KOPT-K1 (cell line): ENCODE data around the gene AASS.
"Not testable (repeated sequence)": the region's sequence is repeated elsewhere in the genome, so short reads cannot be mapped to it uniquely, and the experiment has no call there.

Experiments used
- H3K27ac ChIP-seq: fragments of 200-600 bp; sonication (generic); 2 replicates; pipeline ENCODE4 v1.5.1; 2016; ENCODE audit warnings: antibody characterized with exemption, mild to moderate bottlenecking, low read depth, low read length; ENCODE audit not compliant: poor library complexity, severe bottlenecking
- H3K36me3 ChIP-seq: fragments of 200-600 bp; sonication (generic); 2 replicates; pipeline ENCODE4 v1.5.1; 2017; ENCODE audit warnings: antibody characterized with exemption, mild to moderate bottlenecking, low read length, moderate library complexity; ENCODE audit not compliant: insufficient read depth
- H3K9me3 ChIP-seq: fragments of 200-600 bp; sonication (generic); 2 replicates; pipeline ENCODE4 v1.5.1; 2017; ENCODE audit warnings: antibody characterized with exemption, low read length, mild to moderate bottlenecking; ENCODE audit not compliant: insufficient read depth, poor library complexity, severe bottlenecking

The AASS gene

GRCh38 chr7:122143751-122144711, at the start of gene AASS:
Gene AASS, minus strand, starts transcription at chr7:122144249. Its CDS starts 10,523 bp downstream, at chr7:122133726.
- no peaks in the 10 kb centered on the region for H3K9me3 ChIP-seq
- no peak within 1 kb of the TSS for H3K27ac ChIP-seq
- H3K36me3 ChIP-seq = no peaks in the 10 kb centered on the region

- H3K36me3 ChIP-seq = no peaks in the 10 kb centered on the region
- H3K9me3 ChIP-seq = peaks cover 11% of the 10 kb centered on the region
- H3K27ac ChIP-seq = no peak overlapping the region
These were observed 44.7 kb upstream of the AASS start for GRCh38 chr7:122188785-122189184.

- no peaks in the 10 kb centered on the region for H3K36me3 ChIP-seq
- H3K27ac ChIP-seq = no peak overlapping the region
- no peaks in the 10 kb centered on the region for H3K9me3 ChIP-seq
These were observed 39.1 kb upstream of the AASS start for GRCh38 chr7:122183106-122183505.

- no peaks in the 10 kb centered on the region for H3K36me3 ChIP-seq
- no peaks in the 10 kb centered on the region for H3K9me3 ChIP-seq
- no peak overlapping the region for H3K27ac ChIP-seq
These were observed 38.0 kb upstream of the AASS start for GRCh38 chr7:122182081-122182480.

GRCh38 chr7:122172144-122172543, 28.1 kb upstream of the AASS start:
- not testable (repeated sequence) for H3K36me3 ChIP-seq, H3K27ac ChIP-seq, H3K9me3 ChIP-seq

GRCh38 chr7:122166740-122167139, 22.7 kb upstream of the AASS start:
- no peaks in the 10 kb centered on the region for H3K36me3 ChIP-seq
- H3K27ac ChIP-seq = no peak overlapping the region
- no peaks in the 10 kb centered on the region for H3K9me3 ChIP-seq

GRCh38 chr7:122166275-122166674, 22.2 kb upstream of the AASS start:
- Histone ChIP-seq H3K36me3 (no peaks in the 10 kb centered on the region), H3K27ac (no peak overlapping the region), H3K9me3 (no peaks in the 10 kb centered on the region)

- no peak overlapping the region for H3K27ac ChIP-seq
- no peaks in the 10 kb centered on the region for H3K36me3 ChIP-seq
These were observed 17.6 kb upstream of the AASS start for GRCh38 chr7:122161628-122162027.

GRCh38 chr7:122155566-122155965, 11.5 kb upstream of the AASS start:
- Histone ChIP-seq H3K27ac (no peak overlapping the region), H3K9me3 (no peaks in the 10 kb centered on the region), H3K36me3 (no peaks in the 10 kb centered on the region)

More at GRCh38 chr7:122161628-122162027, 17.6 kb upstream of the AASS start:
- no peaks in the 10 kb centered on the region for H3K9me3 ChIP-seq

GRCh38 chr7:122148878-122149277, 4.8 kb upstream of the AASS start:
- no peaks in the 10 kb centered on the region for H3K9me3 ChIP-seq
- H3K27ac ChIP-seq = no peak overlapping the region
- H3K36me3 ChIP-seq = no peaks in the 10 kb centered on the region

GRCh38 chr7:122148081-122148480, 4.0 kb upstream of the AASS start:
- Histone ChIP-seq H3K27ac (no peak overlapping the region), H3K9me3 (no peaks in the 10 kb centered on the region), H3K36me3 (no peaks in the 10 kb centered on the region)

GRCh38 chr7:122145937-122146645, 2.0 kb upstream of the AASS start:
- Histone ChIP-seq H3K9me3 (no peaks in the 10 kb centered on the region), H3K36me3 (no peaks in the 10 kb centered on the region), H3K27ac (no peak overlapping the region)

GRCh38 chr7:122143376-122143750, 686 bp downstream of the AASS start:
- Histone ChIP-seq H3K9me3 (no peaks in the 10 kb centered on the region), H3K27ac (no peak overlapping the region), H3K36me3 (no peaks in the 10 kb centered on the region)

GRCh38 chr7:122140918-122141317, 3.1 kb downstream of the AASS start:
- H3K9me3 ChIP-seq = no peaks in the 10 kb centered on the region
- H3K36me3 ChIP-seq = no peaks in the 10 kb centered on the region
- no peak overlapping the region for H3K27ac ChIP-seq

- Histone ChIP-seq H3K36me3 (no peaks in the 10 kb centered on the region), H3K27ac (no peak overlapping the region)
These were observed 6.6 kb downstream of the AASS start for GRCh38 chr7:122137251-122138077.

More at GRCh38 chr7:122137251-122138077, 6.6 kb downstream of the AASS start:
- no peaks in the 10 kb centered on the region for H3K9me3 ChIP-seq
